Subcutaneous adipose tissue (tissue), 4 donors: ENCODE results near the gene FGA. TPM values are rescaled to one million over a fixed set of nuclear protein-coding genes. Genes with fewer than 3 reads are reported as not detected.

Experiments used
- CTCF ChIP-seq: fragments of 450-650 bp; IDR thresholded peaks from one replicate; pipeline ENCODE4 v1.5.1; 2016; ENCODE audit warnings: low read depth, mild to moderate bottlenecking, control low read depth, antibody characterized with exemption, moderate library complexity
- total RNA-seq, 4 donors: library from RNA; depleted of rRNA; stranded (reverse); fragments of >200 nt; gene quantifications; one replicate each; pipeline ENCODE4 v1.1.0, GENCODE V29; 2016

The FGA gene
- total RNA-seq, 4 donors from 2014 or later: not detected

- TF ChIP-seq CTCF: no peak
Measured at GRCh38 chr4:154623436-154623835, 32.9 kb upstream of the FGA start.

DNA sequence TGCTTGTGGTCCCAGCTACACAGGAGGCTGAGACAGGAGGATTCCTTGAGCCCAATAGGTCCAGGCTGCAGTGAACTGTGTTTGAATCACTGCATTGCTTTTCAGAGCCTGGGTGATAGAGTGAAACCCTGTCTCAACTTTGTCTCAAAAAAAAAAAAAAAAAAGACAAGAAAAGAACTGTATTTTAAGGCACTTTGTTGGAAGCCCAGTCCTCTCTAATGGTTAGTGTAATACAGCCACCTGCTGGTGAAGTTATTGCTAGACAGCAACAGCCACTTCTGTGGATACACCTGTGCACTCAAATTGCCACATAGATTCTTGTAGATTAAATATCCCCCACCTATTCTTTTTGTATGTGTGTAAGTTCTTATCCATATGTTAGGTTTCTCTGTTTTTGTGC is 32.1 kb upstream of the FGA start:
- no peak for TF ChIP-seq CTCF

DNA sequence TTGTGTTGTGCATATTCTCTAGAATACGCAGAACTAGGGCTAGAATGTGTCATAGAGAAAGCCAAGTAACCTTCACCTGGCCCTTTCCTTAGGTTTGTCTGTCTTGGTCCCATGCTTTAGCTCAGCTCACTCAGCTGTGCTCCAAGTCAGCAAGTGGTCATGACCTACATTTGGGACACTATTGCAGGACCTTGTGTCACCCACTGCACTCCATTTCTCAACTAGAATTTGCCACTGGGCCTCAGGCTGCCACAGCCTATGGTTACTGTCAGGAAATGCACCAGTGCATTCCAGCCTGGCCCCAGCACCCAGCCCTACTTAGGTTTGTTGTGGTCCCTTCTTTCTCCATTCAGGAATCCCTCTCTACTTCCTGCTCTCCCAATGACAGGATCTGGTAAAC is 29.6 kb upstream of the FGA start:
- TF ChIP-seq CTCF: no peak

- no peak for TF ChIP-seq CTCF
Measured at GRCh38 chr4:154618708-154619315, 28.3 kb upstream of the FGA start.

DNA sequence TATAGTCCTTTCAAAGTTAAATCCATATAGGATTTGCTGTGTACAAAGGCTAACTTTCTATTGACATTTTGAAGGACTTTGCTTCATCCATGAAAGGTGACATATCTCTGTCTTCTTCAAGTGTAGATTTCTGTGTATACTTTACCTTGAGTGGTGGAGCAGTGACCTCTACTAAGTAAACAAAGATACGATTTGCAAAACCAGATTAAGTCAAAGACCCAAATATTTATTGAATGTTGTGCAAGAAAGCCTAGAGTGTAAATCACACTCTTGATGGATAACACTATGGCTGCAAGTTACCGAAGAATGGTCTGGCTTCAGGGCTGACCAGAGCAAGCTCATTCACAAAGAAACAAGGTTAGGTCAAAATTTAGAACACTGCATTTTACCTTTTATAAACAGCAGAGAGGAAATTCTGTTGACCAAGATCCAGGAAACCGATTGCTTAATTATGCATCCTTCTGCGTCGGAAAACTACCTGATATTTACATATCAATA is 27.3 kb upstream of the FGA start:
- no peak for TF ChIP-seq CTCF

- no peak for TF ChIP-seq CTCF
Measured at GRCh38 chr4:154616731-154617130, 26.2 kb upstream of the FGA start.

DNA sequence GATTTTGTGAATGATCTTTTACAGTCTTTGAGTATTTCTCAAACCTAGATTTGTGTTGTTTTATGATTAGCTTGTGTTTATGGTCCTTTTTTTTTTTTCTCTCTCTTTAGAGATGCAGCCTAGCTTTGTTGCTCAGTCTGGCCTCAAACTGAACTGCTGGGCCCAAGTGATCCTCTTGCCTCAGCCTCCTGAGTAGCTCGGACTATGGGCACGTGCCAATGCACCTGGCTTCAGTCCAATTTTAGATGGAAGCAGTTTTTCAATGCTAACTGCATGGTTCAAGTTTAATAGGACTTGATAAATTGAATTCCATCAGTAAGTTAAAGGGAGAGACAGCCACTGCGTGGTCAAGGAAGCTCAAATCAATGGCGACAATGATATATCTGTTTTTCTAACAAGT is 25.7 kb upstream of the FGA start:
- no peak for TF ChIP-seq CTCF
